Nephron (organoid): ENCODE results near the gene B4GALT7.
A peak's percentile ranks its signal among the peaks of the same experiment; 100 is the strongest.
"Not testable (repeated sequence)": the region's sequence is repeated elsewhere in the genome, so short reads cannot be mapped to it uniquely, and the experiment has no call there.

Experiments
- H3K27ac Mint-ChIP-seq, 3 experiments: 2 replicates each; pipeline ENCODE4 v1.8.0; 2020; ENCODE audit warnings: mixed read lengths in 3 of 3, mild to moderate bottlenecking in 2 of 3, moderate library complexity in 1 of 3
- H3K27me3 Mint-ChIP-seq: 2 replicates; pipeline ENCODE4 v1.8.0; 2021; ENCODE audit warnings: low read depth, mild to moderate bottlenecking, moderate library complexity, mixed read lengths
- H3K36me3 Mint-ChIP-seq: 2 replicates; pipeline ENCODE4 v1.8.0; 2020; ENCODE audit warnings: low read depth, mixed read lengths
- H3K4me1 Mint-ChIP-seq: 2 replicates; pipeline ENCODE4 v1.8.0; 2020; ENCODE audit warnings: mixed read lengths
- H3K4me3 Mint-ChIP-seq, 3 experiments: 2 replicates each; pipeline ENCODE4 v1.8.0; 2020; ENCODE audit warnings: mild to moderate bottlenecking in 3 of 3, mixed read lengths in 3 of 3, moderate library complexity in 2 of 3
- H3K9me3 Mint-ChIP-seq: 2 replicates; pipeline ENCODE4 v1.8.0; 2020; ENCODE audit warnings: mixed read lengths
- CTCF ChIP-seq, 3 experiments: fragments of 200-600 bp; sonication (generic); IDR thresholded peaks; one replicate each; pipeline ENCODE4 v1.5.0; 2021; ENCODE audit warnings: antibody characterized with exemption in 3 of 3; ENCODE audit not compliant: unreplicated experiment in 3 of 3

The B4GALT7 gene

GRCh38 chr5:177555665-177556064, 44.3 kb upstream of the B4GALT7 start:
- no peaks in the 10 kb centered on the region for H3K27me3 Mint-ChIP-seq
- no peaks in the 10 kb centered on the region for H3K9me3 Mint-ChIP-seq
- peaks cover 32% of the 10 kb centered on the region for H3K4me1 Mint-ChIP-seq
- H3K27ac Mint-ChIP-seq, result peak overlapping the region in 1 of 3 experiments; percentile 20
- no peak for TF ChIP-seq CTCF (IDR thresholded peaks at IDR 0.05; ENCODE audit: unreplicated experiment in 3 of 3)
- H3K36me3 Mint-ChIP-seq, result peaks cover 4% of the 10 kb centered on the region
- H3K4me3 Mint-ChIP-seq, result peak overlapping the region; percentile 86 to 92 (median 88)

GRCh38 chr5:177557041-177557647, 42.8 kb upstream of the B4GALT7 start:
- no peak for TF ChIP-seq CTCF (IDR thresholded peaks at IDR 0.05; ENCODE audit: unreplicated experiment in 3 of 3)
- peaks cover 5% of the 10 kb centered on the region for H3K27me3 Mint-ChIP-seq
- H3K4me1 Mint-ChIP-seq, result peaks cover 38% of the 10 kb centered on the region
- no peaks in the 10 kb centered on the region for H3K9me3 Mint-ChIP-seq
- peak overlapping the region; percentile 38 to 50 (median 50) for H3K4me3 Mint-ChIP-seq
- peaks cover 1% of the 10 kb centered on the region for H3K36me3 Mint-ChIP-seq
- peak overlapping the region; percentile 37 to 90 (median 45) for H3K27ac Mint-ChIP-seq

GRCh38 chr5:177557796-177558195, 42.1 kb upstream of the B4GALT7 start:
- H3K9me3 Mint-ChIP-seq, result no peaks in the 10 kb centered on the region
- no peak for TF ChIP-seq CTCF (IDR thresholded peaks at IDR 0.05; ENCODE audit: unreplicated experiment in 3 of 3)
- peak overlapping the region in 1 of 3 experiments; percentile 50 for H3K4me3 Mint-ChIP-seq
- H3K4me1 Mint-ChIP-seq, result peaks cover 32% of the 10 kb centered on the region
- H3K36me3 Mint-ChIP-seq, result no peaks in the 10 kb centered on the region
- H3K27ac Mint-ChIP-seq, result peak overlapping the region; percentile 37 to 90 (median 45)
- H3K27me3 Mint-ChIP-seq, result peaks cover 6% of the 10 kb centered on the region

GRCh38 chr5:177559446-177559941, 40.4 kb upstream of the B4GALT7 start:
- not testable (repeated sequence) for H3K36me3 Mint-ChIP-seq, H3K9me3 Mint-ChIP-seq, H3K27me3 Mint-ChIP-seq
- H3K4me1 Mint-ChIP-seq, result peaks cover 24% of the 10 kb centered on the region
- peak overlapping the region; percentile 55 to 93 (median 87) for H3K27ac Mint-ChIP-seq
- H3K4me3 Mint-ChIP-seq, result peak overlapping the region; percentile 21 to 27 (median 23)

- Mint-ChIP-seq H3K36me3 (no peaks in the 10 kb centered on the region), H3K27me3 (peaks cover 34% of the 10 kb centered on the region), H3K9me3 (no peaks in the 10 kb centered on the region), H3K4me3 (no peak overlapping the region), H3K27ac (no peak overlapping the region), H3K4me1 (peaks cover 10% of the 10 kb centered on the region)
- TF ChIP-seq CTCF (IDR thresholded peaks at IDR 0.05; ENCODE audit: unreplicated experiment in 3 of 3), result no peak
Observed at GRCh38 chr5:177565046-177565445, 34.9 kb upstream of the B4GALT7 start.

- no peak for TF ChIP-seq CTCF (IDR thresholded peaks at IDR 0.05; ENCODE audit: unreplicated experiment in 3 of 3)
- no peaks in the 10 kb centered on the region for H3K4me1 Mint-ChIP-seq
- no peaks in the 10 kb centered on the region for H3K9me3 Mint-ChIP-seq
- no peaks in the 10 kb centered on the region for H3K36me3 Mint-ChIP-seq
- H3K27ac Mint-ChIP-seq, result no peak overlapping the region
- H3K4me3 Mint-ChIP-seq, result no peak overlapping the region
- H3K27me3 Mint-ChIP-seq, result peaks cover 27% of the 10 kb centered on the region
Observed at GRCh38 chr5:177568326-177568725, 31.6 kb upstream of the B4GALT7 start.
